LNCAP (cell line): ENCODE results near the gene LMO1.

ENCODE experiments used
- TF ChIP-seq, protein P1 (sequence below): fragments of 450-650 bp; IDR thresholded peaks from 2 replicates; pipeline ENCODE4 v1.5.1; 2017; ENCODE audit warnings: mild to moderate bottlenecking

Gene LMO1

DNA sequence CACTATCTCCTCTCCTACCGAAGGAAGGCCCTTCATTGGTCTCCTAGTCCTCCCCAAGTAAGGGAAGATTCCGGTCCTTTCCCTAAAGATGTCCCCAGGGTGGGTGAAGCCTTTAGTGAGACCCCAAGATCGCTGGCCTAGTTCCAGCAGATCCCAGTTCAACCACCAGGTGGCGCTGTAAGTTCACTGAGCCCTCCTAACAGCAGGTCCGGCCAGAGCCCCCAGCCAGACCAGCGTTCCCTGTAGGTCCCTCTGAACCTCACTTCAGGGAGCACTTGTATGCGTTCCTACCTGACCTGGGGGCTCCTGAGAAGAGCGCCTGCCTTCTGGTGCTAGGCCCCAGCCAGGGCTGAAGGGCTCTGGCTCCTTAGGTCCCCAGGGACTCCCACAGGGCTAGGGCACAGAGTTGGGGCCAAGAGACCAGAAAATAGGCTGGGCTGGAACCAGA is 38.1 kb downstream of the LMO1 start:
- TF ChIP-seq, protein P1, sequence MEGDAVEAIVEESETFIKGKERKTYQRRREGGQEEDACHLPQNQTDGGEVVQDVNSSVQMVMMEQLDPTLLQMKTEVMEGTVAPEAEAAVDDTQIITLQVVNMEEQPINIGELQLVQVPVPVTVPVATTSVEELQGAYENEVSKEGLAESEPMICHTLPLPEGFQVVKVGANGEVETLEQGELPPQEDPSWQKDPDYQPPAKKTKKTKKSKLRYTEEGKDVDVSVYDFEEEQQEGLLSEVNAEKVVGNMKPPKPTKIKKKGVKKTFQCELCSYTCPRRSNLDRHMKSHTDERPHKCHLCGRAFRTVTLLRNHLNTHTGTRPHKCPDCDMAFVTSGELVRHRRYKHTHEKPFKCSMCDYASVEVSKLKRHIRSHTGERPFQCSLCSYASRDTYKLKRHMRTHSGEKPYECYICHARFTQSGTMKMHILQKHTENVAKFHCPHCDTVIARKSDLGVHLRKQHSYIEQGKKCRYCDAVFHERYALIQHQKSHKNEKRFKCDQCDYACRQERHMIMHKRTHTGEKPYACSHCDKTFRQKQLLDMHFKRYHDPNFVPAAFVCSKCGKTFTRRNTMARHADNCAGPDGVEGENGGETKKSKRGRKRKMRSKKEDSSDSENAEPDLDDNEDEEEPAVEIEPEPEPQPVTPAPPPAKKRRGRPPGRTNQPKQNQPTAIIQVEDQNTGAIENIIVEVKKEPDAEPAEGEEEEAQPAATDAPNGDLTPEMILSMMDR = peak; percentile 83

DNA sequence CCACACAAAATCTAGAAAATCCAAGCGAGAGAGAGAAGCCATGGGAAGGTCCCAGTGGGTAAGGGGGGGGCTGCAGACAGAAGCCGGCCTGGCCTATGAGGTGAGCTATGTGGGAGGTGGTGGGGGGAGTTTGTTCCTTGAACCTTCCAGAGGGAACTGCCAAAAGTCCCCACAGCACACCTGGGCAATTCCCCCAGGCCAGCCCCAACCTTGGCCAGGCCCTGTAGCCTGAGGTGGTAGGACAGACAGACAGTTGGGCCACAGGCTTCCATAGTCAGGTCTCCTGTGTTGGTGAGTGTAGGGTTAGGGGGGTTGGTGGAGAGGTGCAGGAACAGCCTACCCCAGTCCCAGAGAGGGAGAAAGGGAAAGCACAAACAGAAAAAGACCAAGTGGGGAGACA is 39.0 kb downstream of the LMO1 start:
- TF ChIP-seq, protein P1 = no peak

DNA sequence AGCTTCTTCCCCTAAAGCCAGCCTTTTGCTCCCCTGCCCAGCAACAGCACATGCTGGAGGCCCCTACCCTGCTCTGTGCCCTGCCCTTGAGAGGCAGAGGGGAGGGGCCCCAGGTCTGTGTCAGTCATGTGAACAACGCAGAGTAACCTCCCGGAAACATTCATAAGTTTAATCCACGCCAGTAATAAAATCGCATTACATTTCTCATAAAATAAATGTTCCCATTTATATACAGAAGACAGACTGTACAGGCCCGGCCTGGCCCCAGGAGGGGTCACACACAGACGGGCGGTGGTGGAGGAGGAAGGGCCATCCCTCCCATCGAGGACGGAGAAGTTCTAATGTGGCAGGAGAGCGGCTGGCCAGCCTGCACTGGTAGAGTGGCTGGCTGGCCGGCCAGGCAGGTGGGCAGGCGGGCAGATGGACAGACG is 39.5 kb downstream of the LMO1 start:
- TF ChIP-seq, protein P1 = no peak

DNA sequence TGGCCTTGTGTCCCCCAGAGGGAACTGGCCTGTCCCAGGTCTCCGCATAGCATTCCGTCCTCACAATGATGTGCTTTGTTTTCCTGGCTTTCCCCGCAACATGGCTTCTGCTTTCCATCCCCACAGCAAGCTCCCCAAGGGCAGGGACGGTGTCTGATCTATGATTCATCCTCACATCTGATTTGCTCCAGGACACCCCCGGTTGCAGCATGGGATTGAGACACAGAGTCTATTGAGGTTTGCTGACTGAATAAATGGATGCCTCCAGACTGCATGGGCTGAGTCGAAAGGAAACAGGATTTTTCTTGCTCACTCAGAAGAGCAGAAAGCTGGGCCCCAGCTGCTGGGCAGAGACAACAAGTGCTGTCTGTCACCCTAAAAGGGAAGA is 40.2 kb downstream of the LMO1 start:
- TF ChIP-seq, protein P1 = no peak

DNA sequence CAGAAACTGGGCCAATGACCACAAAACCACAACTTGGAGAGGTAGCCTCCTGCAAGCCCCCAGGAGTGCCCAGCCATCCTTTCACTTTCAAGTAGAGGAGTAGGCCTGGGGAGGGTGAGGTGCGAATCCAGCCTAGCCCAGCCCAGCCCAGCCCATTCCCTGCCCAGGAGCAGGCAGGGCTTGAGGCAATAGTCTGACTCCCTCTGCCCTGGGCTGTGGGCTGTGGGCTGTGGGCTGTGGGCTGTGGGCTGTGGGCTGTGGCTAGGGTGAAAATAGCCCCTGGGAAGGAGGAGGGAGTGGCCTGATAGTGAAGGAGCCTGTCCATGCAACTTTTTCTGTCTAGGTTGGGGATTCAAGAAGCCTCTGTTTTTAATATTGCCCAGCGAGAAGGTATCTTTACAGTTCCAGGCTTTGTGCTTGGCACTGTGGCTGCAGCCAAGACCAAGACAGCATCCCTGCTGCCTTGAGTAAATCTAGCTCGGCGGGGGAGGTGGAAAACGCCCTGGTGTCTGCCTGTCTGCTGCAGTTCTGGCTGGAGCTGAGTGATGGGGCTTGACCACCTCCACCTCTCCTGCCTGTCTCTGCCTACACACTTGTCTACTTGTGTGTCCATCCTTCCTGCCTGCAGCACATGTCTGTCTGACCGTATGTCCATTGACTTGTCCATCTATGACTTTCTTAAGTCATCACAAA is 40.7 kb downstream of the LMO1 start:
- TF ChIP-seq, protein P1 = no peak

DNA sequence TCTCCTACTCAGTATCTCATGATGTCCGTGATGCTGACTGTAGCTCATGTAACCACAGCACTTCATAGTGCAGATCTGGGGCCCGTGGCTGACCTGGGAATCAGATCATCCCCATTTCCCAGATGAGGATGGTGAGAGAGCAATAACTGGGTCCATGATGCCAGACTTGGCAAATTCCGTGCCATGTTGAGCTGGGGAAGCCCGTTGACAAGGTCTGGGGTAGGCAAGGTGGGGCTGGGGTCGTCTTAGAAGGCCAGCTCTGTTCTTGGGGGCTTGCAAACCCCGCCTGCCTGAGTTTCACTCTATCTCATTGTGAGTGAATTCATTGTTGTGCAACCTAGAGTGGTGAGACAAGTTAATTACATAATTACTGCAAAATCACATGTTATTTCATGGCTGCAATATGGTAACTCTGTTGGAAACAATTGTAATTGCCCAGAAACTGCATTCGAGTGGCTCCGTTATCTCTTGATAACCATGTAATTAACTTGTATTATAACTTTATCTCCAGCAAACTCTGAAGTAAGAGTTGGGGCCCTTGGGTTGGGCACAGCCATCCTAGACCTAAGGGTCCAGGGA is 41.7 kb downstream of the LMO1 start:
- TF ChIP-seq, protein P1 = no peak

DNA sequence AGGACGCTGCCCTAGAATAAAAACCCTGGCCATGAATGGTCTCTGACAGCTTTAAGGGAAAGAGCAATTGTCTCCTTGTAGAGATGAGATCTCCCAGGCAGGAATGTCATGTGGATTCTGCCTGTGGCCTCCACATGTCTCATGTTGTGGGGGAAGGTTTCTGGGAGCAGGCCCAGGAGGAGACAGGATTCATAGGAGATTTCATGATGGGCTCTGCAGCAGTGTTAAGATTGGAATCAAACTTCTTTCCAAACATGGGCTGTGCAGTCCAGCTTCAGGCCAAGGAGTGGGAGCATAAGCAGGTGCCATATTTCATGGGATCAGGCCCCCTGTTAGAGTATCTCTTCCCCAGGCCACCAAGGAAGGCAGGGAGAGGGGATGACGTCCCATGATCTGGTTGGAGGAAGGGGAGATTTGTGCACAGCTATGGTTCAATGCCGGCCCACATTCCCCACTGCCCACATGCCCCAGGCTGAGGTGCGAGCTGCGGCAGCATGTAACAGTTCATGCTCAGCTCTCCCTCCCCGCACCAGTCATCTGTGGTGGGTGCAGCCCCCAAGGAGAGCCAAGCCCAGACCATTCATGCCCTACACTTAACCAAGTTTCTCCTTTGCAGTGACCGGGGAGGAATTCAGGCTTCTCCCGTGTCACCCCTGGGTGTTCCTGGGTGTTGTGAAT is 42.5 kb downstream of the LMO1 start:
- TF ChIP-seq, protein P1 = no peak
